ENCODE data around the gene NSUN4.

The NSUN4 gene

DNA sequence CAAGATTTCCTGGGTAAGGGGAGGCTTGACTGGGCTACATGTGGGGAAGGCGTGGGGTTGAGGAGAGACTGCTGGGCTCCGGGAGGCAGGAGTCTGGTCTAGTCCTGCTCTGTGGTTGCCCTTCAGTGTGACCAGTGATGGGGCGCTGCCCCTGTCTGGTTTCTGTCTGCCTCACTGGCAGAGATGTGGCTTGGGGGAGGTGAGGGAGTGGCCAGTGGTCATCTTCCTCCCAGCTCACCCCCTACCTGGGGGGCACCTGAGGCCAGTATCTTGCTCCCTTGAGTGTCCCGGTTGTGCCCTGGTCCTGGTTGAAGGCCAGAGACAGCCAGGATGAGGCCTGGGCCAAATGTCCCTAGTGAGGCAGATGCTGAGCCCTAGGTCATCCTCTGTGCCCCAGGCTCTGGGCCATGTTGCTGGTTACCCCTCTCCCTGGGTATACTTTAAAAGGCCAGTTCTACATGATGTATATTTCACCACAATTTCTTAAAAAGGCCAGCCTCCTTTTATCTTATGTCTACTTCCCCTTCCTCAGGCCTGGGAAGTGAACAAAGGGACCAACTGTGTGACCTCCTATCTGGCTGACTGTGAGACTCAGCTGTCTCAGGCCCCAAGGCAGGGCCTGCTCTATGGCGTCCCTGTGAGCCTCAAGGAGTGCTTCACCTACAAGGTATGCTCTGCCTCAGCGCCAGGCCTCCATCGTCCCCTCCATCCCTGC is 64.0 kb downstream of the NSUN4 start:
- no peak for DNase-seq (ENCODE audit: extremely low read depth in 1 of 2, low read depth in 1 of 2)

DNA sequence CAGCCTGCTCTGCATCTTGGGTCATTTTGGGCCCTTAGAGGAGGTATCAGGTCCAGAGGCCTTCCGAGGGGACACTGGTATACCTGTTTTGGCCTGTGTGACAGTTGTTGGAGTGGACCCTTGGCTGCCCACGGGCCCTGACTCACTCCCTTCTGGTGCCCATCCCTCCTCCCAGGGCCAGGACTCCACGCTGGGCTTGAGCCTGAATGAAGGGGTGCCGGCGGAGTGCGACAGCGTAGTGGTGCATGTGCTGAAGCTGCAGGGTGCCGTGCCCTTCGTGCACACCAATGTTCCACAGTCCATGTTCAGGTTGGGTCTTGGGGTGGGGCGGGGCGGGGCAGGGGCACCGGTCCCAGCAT is 64.6 kb downstream of the NSUN4 start:
- no peak for DNase-seq (ENCODE audit: extremely low read depth in 1 of 2, low read depth in 1 of 2)

DNA sequence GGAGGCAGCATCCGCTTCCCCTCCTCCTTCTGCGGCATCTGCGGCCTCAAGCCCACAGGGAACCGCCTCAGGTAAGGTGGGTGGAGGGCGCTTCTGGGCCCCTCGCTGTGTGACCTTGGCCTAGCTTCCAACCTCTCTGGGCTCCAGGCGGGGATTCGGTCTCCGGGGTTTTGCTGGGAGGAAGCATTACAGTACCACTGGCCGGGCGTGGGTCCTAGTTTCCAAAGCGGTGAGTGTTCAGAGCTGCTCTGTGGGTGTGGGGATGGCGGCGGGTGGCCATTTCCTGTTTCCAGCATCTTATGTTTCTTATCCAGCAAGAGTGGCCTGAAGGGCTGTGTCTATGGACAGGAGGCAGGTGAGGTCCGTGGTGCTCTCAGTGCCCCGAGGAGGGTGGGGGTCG is 65.1 kb downstream of the NSUN4 start:
- DNase-seq (ENCODE audit: extremely low read depth in 1 of 2, low read depth in 1 of 2): no peak

DNA sequence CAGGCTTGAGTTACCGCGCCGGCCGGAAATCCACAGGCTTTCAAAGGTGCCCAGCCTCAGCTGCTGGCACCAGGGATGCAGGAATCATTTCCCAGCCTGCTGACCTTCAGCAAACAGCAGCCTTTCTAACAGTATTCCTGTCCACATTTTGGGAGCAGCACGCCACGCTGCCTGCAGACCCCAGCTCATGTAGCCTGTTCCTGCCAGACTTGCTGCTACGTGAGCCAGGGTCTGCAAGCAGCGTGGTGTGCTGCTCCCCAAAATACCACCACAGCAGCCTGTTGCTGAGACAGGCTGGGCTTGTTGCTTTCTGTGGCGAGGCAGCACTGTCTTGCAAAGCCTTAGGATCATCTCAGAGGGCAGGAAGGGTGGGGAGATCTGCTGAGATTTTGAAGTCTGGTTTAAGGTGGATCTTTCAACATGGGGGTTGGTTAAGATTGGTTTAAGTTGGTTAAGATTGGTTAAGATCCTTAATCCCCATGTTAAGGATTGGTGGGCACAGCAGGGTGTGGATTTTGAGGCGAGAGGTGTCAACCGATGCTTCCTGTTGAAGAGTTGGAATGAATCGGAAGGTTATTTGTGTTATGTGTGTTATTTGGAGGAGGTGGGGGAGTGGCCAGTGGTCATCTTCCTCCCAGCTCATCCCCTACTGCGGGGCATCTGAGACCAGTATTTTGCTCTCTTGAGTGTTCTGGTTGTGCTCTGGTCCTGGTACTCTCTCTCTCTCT is 66.4 kb downstream of the NSUN4 start:
- no peak for DNase-seq (ENCODE audit: extremely low read depth in 1 of 2, low read depth in 1 of 2)

DNA sequence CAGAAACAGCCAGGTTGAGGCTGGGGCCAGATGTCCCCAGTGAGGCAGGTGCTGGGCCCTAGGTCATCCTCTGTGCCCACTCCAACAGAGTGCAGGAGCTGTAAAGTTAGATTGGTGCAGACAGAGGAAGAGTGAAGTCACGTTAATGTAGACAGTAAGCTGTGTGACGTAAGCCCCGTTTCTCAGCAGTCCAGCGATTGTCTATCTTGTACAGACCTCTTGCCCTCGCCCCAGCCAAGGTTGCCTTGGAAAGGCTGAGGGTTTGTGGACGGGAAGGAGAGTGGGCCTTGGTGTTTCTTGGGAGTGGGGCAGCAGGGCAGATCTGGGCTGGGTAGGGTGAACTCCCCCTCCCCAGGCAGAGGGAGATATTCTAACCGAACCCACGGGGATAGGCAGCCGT is 67.0 kb downstream of the NSUN4 start:
- no peak for DNase-seq (ENCODE audit: extremely low read depth in 1 of 2, low read depth in 1 of 2)

DNA sequence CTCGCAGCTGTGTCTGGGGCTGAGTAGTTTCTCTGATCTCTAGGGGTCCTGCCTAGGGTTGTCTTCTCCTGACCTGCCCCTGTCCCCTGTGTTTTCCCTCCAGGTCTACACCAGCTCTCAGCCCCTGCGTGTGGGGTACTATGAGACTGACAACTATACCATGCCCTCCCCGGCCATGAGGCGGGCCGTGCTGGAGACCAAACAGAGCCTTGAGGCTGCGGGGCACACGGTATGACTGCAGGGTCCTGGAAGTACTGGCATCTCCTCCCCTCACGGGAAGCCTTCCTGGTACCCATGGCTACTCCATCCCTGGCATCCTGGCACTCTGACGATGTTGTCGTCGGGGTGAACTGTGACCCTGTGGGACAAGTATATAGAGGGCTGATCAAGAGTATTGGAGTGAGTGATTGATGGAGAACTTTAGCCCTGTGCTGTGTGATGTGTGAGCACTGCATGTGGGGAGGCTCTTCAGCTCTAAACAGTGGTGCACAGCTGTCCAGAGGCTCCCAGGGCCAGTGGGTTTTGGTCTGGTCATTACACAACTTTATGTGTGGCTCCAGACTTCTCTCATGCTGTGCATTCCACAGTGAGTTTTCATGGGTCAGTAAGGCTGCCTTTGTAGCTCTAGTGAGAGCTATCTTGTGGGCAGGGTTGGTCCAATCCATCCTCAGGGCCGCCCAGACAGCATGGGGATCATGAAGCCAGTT is 67.9 kb downstream of the NSUN4 start:
- DNase-seq (ENCODE audit: extremely low read depth in 1 of 2, low read depth in 1 of 2): no peak

DNA sequence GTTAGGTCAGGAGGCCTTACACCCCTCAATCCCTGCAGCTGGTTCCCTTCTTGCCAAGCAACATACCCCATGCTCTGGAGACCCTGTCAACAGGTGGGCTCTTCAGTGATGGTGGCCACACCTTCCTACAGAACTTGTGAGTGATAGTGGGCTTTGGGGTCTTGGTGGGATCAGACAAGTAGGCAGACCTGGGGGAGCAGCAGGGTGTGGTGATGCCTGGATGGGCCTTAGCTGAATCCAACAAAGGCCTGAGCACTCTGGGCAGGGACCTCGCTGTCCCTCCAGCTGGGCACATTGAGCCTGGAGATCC is 68.4 kb downstream of the NSUN4 start:
- DNase-seq (ENCODE audit: extremely low read depth in 1 of 2, low read depth in 1 of 2): no peak

DNA sequence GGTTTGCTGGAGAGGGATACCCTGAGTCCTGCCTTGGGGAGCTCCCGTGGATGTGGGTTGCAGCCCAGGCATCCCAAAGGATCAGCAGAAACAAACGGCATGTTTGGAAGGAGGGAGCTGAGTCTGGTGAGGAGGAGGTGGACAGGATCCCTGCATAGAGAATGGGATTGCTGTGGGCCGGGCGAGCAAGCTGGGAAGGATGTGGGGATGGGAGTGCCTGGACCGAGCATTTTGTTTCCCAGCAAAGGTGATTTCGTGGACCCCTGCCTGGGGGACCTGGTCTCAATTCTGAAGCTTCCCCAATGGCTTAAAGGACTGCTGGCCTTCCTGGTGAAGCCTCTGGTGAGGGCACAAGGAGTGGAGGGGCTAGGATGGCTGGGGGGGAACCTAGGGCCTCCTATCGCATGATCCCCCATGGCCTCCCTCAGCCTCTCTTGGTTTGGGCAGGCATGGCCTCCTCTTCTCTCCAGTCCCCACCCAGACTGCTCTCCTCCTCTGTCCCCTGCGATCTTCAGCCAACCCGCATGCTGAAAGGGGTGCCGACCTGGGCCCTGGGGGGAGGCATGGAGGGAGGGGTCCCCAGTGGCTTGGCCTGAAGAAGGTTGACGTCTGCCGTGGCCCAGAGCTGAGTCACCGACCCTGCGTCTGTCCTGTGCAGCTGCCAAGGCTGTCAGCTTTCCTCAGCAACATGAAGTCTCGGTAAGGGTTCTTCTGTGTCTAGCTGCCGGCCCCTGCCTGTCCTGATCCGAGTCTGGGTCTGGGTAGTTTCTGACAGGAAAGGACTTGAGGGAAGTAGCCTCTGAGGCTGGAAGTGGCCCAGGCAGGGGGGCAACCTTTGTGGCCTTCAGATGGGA is 69.8 kb downstream of the NSUN4 start:
- no peak for DNase-seq (ENCODE audit: extremely low read depth in 1 of 2, low read depth in 1 of 2)

DNA sequence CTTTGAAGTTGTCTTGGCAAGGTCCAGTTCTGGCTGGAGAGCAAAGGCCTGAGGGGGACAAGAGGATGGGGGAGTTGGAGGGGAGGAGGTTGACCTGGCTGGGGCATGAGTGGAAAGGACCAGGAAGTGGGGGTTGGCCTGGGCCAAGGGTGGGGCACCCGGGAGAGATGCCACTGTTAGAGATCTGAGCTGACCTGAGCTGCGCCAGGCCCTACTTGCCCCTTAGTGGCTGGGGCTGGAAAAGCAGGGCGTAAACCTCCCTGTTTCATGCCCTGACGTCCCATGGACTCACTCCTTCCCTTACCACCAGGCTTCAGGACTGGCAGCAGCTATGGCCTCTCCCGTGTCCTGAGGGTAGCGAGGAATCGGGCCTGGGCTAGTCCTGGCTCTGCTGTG is 70.4 kb downstream of the NSUN4 start:
- DNase-seq (ENCODE audit: extremely low read depth in 1 of 2, low read depth in 1 of 2): no peak

Data from stimulated activated CD8-positive, alpha-beta memory T cell treated with anti-CD3 and anti-CD28 coated beads, Interleukin-7, amount 100 ng/mL, for 48 hours (primary cell).